ENCODE data around the gene IER3. TPM values are rescaled to one million over a fixed set of nuclear protein-coding genes. Genes with fewer than 3 reads are reported as not detected.

IER3 gene
- total and polyA plus RNA-seq, 9 of the 15 experiments (the other 6 are each of a cell fraction or from before 2014, with no cell fraction given): 1.5 to 30.0 (median 11.5) TPM

DNA sequence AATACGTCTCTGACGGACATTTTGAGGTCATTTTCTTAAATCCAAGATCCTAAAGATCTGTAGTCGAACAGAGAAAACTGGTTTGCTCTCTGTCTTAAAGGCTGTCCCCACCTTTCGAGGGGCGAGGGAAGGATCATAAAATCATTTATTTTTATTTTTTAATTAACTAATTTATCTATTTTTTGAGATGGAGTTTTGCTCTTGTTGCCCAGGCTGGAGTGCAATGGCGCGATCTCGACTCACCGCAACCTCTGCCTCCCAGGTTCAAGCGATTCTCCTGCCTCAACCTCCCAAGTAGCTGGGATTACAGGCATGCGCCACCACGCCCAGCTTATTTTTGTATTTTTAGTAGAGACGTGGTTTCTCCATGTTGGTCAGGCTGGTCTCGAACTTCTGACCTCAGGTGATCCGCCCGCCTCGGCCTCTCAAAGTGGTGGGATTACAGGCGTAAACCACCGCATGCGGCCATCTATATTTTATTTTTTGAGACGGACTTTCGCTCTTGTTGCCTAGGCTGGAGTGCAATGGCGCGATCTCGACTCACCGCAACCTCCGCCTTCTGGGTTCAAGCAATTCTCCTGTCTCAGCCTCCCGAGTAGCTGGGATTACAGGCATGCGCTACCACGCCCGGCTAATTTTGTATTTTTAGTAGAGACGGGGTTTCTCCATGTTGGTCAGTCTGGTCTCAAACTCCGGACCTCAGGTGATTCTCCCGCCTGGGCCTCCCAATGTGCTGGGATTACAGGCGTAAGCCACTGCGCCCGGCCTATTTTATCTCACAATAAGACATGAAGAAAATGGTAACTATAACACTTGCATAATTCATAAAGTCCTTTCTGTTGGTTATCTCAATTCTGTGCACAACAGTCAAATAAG, 26.3 kb downstream of the IER3 start (continued):
- TF ChIP-seq ZNF589 (CRISPR knock-in tag; IDR thresholded peaks at IDR 0.05; ENCODE audit: low read depth) (0 out of 2 replicates have a peak, but pooled peaks have one; percentile 2), HDAC1 (IDR thresholded peaks at IDR 0.05) (0 out of 4 replicates have a peak, but pooled peaks of 1 of the 2 experiments have one; percentile 11), IFI16 (CRISPR knock-in tag; IDR thresholded peaks at IDR 0.05) (peak; percentile 64; the same call in 1 of the 2 replicates), DMBX1 (CRISPR knock-in tag; IDR thresholded peaks at IDR 0.05; ENCODE audit: borderline replicate concordance) (peak; percentile 47; the same call in 1 of the 2 replicates), ZNF174 (CRISPR knock-in tag; IDR thresholded peaks at IDR 0.05) (peak; percentile 58; the same call in 1 of the 2 replicates), THRAP3 (IDR thresholded peaks at IDR 0.05; ENCODE audit: borderline replicate concordance) (peak; percentile 76; the same call in 1 of the 2 replicates), NR1H2 (CRISPR knock-in tag; IDR thresholded peaks at IDR 0.05) (0 out of 2 replicates have a peak, but pooled peaks have one; percentile 10), BACH1 (tag; IDR thresholded peaks at IDR 0.05) (peak; percentile 32), NFRKB (IDR thresholded peaks at IDR 0.05; ENCODE audit: low read depth) (peak; percentile 6)
- TF ChIP-seq, protein P1, sequence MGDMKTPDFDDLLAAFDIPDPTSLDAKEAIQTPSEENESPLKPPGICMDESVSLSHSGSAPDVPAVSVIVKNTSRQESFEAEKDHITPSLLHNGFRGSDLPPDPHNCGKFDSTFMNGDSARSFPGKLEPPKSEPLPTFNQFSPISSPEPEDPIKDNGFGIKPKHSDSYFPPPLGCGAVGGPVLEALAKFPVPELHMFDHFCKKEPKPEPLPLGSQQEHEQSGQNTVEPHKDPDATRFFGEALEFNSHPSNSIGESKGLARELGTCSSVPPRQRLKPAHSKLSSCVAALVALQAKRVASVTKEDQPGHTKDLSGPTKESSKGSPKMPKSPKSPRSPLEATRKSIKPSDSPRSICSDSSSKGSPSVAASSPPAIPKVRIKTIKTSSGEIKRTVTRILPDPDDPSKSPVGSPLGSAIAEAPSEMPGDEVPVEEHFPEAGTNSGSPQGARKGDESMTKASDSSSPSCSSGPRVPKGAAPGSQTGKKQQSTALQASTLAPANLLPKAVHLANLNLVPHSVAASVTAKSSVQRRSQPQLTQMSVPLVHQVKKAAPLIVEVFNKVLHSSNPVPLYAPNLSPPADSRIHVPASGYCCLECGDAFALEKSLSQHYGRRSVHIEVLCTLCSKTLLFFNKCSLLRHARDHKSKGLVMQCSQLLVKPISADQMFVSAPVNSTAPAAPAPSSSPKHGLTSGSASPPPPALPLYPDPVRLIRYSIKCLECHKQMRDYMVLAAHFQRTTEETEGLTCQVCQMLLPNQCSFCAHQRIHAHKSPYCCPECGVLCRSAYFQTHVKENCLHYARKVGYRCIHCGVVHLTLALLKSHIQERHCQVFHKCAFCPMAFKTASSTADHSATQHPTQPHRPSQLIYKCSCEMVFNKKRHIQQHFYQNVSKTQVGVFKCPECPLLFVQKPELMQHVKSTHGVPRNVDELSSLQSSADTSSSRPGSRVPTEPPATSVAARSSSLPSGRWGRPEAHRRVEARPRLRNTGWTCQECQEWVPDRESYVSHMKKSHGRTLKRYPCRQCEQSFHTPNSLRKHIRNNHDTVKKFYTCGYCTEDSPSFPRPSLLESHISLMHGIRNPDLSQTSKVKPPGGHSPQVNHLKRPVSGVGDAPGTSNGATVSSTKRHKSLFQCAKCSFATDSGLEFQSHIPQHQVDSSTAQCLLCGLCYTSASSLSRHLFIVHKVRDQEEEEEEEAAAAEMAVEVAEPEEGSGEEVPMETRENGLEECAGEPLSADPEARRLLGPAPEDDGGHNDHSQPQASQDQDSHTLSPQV (IDR thresholded peaks at IDR 0.05): peak; percentile 31; the same call in 1 of the 2 replicates
- TF ChIP-seq, protein P2, sequence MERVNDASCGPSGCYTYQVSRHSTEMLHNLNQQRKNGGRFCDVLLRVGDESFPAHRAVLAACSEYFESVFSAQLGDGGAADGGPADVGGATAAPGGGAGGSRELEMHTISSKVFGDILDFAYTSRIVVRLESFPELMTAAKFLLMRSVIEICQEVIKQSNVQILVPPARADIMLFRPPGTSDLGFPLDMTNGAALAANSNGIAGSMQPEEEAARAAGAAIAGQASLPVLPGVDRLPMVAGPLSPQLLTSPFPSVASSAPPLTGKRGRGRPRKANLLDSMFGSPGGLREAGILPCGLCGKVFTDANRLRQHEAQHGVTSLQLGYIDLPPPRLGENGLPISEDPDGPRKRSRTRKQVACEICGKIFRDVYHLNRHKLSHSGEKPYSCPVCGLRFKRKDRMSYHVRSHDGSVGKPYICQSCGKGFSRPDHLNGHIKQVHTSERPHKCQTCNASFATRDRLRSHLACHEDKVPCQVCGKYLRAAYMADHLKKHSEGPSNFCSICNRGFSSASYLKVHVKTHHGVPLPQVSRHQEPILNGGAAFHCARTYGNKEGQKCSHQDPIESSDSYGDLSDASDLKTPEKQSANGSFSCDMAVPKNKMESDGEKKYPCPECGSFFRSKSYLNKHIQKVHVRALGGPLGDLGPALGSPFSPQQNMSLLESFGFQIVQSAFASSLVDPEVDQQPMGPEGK (CRISPR knock-in tag; IDR thresholded peaks at IDR 0.05; ENCODE audit: borderline replicate concordance): 0 out of 2 replicates have a peak, but pooled peaks have one; percentile 46
- TF ChIP-seq, protein P3, sequence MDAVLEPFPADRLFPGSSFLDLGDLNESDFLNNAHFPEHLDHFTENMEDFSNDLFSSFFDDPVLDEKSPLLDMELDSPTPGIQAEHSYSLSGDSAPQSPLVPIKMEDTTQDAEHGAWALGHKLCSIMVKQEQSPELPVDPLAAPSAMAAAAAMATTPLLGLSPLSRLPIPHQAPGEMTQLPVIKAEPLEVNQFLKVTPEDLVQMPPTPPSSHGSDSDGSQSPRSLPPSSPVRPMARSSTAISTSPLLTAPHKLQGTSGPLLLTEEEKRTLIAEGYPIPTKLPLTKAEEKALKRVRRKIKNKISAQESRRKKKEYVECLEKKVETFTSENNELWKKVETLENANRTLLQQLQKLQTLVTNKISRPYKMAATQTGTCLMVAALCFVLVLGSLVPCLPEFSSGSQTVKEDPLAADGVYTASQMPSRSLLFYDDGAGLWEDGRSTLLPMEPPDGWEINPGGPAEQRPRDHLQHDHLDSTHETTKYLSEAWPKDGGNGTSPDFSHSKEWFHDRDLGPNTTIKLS (IDR thresholded peaks at IDR 0.05; ENCODE audit: borderline replicate concordance, low read depth): 0 out of 2 replicates have a peak, but pooled peaks have one; percentile 62
- TF ChIP-seq, protein P4, sequence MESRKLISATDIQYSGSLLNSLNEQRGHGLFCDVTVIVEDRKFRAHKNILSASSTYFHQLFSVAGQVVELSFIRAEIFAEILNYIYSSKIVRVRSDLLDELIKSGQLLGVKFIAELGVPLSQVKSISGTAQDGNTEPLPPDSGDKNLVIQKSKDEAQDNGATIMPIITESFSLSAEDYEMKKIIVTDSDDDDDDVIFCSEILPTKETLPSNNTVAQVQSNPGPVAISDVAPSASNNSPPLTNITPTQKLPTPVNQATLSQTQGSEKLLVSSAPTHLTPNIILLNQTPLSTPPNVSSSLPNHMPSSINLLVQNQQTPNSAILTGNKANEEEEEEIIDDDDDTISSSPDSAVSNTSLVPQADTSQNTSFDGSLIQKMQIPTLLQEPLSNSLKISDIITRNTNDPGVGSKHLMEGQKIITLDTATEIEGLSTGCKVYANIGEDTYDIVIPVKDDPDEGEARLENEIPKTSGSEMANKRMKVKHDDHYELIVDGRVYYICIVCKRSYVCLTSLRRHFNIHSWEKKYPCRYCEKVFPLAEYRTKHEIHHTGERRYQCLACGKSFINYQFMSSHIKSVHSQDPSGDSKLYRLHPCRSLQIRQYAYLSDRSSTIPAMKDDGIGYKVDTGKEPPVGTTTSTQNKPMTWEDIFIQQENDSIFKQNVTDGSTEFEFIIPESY (CRISPR knock-in tag; IDR thresholded peaks at IDR 0.05): peak; percentile 90
- TF ChIP-seq, protein P5, sequence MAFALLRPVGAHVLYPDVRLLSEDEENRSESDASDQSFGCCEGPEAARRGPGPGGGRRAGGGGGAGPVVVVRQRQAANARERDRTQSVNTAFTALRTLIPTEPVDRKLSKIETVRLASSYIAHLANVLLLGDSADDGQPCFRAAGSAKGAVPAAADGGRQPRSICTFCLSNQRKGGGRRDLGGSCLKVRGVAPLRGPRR (CRISPR knock-in tag; IDR thresholded peaks at IDR 0.05): peak; percentile 30; the same call in 1 of the 2 replicates
